Measurements from ENCODE around the gene SNAP25. TPM values are rescaled to one million over a fixed set of nuclear protein-coding genes. Genes with fewer than 3 reads are reported as not detected.

SNAP25 gene
- total and polyA plus RNA-seq, 10 of the 15 experiments (the other 5 are each of a cell fraction or from before 2014, with no cell fraction given) = not detected

DNA sequence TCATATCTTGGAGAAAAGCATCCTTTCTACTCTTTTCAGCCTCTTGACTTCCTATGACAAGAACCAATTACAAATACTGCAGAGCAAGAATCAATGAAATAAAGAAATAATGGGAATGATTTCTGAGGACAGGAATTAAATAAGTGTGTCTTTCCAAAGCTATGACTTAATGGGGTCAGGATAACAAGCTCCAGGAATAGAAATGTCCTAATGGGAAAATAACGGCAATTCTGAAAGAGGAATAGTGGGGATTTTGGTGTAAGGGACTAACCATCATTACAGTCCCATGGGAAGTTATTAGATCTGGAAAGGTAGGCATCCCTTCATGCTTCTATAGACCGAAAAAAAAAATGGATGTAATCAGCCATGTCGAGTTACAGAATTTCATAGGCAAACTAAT is 28.2 kb upstream of the SNAP25 start (continued):
- TF ChIP-seq, protein P1, sequence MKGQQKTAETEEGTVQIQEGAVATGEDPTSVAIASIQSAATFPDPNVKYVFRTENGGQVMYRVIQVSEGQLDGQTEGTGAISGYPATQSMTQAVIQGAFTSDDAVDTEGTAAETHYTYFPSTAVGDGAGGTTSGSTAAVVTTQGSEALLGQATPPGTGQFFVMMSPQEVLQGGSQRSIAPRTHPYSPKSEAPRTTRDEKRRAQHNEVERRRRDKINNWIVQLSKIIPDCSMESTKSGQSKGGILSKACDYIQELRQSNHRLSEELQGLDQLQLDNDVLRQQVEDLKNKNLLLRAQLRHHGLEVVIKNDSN (IDR thresholded peaks at IDR 0.05; ENCODE audit: borderline replicate concordance, extremely low read length, insufficient read depth, low read depth, low read length) = no peak
- TF ChIP-seq CUX1 (IDR thresholded peaks at IDR 0.05; ENCODE audit: insufficient replicate concordance, low read depth, low read length) = no peak
- TF ChIP-seq, protein P2, sequence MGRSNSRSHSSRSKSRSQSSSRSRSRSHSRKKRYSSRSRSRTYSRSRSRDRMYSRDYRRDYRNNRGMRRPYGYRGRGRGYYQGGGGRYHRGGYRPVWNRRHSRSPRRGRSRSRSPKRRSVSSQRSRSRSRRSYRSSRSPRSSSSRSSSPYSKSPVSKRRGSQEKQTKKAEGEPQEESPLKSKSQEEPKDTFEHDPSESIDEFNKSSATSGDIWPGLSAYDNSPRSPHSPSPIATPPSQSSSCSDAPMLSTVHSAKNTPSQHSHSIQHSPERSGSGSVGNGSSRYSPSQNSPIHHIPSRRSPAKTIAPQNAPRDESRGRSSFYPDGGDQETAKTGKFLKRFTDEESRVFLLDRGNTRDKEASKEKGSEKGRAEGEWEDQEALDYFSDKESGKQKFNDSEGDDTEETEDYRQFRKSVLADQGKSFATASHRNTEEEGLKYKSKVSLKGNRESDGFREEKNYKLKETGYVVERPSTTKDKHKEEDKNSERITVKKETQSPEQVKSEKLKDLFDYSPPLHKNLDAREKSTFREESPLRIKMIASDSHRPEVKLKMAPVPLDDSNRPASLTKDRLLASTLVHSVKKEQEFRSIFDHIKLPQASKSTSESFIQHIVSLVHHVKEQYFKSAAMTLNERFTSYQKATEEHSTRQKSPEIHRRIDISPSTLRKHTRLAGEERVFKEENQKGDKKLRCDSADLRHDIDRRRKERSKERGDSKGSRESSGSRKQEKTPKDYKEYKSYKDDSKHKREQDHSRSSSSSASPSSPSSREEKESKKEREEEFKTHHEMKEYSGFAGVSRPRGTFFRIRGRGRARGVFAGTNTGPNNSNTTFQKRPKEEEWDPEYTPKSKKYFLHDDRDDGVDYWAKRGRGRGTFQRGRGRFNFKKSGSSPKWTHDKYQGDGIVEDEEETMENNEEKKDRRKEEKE (IDR thresholded peaks at IDR 0.05) = no peak
- no peak for TF ChIP-seq NR2C1 (IDR thresholded peaks at IDR 0.05)
- no peak for TF ChIP-seq NRF1 (conservative IDR thresholded peaks at IDR 0.05; ENCODE audit: low read depth, low read length)
- TF ChIP-seq, protein P3, sequence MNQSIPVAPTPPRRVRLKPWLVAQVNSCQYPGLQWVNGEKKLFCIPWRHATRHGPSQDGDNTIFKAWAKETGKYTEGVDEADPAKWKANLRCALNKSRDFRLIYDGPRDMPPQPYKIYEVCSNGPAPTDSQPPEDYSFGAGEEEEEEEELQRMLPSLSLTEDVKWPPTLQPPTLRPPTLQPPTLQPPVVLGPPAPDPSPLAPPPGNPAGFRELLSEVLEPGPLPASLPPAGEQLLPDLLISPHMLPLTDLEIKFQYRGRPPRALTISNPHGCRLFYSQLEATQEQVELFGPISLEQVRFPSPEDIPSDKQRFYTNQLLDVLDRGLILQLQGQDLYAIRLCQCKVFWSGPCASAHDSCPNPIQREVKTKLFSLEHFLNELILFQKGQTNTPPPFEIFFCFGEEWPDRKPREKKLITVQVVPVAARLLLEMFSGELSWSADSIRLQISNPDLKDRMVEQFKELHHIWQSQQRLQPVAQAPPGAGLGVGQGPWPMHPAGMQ (IDR thresholded peaks at IDR 0.05; ENCODE audit: borderline replicate concordance) = no peak
